HCT116 (cell line): ENCODE measurements around the gene MT1G.

Experiments
- CBX3 ChIP-seq: IDR thresholded peaks from 2 replicates; pipeline ENCODE4 v1.6.1; 2012; ENCODE audit warnings: low read depth
- EZH2 ChIP-seq: fragments of 200-600 bp; sonication (generic); IDR thresholded peaks from 2 replicates; pipeline ENCODE4 v1.6.1; 2017; ENCODE audit warnings: antibody characterized with exemption, mixed run types
- FOSL1 ChIP-seq: IDR thresholded peaks from 2 replicates; pipeline ENCODE4 v1.6.1; 2012; ENCODE audit warnings: low read depth
- JUND ChIP-seq: IDR thresholded peaks from 2 replicates; pipeline ENCODE4 v1.6.1; 2012
- MAX ChIP-seq: IDR thresholded peaks from 2 replicates; pipeline ENCODE4 v1.6.1; 2012
- POLR2A ChIP-seq: IDR thresholded peaks from 2 replicates; pipeline ENCODE4 v1.7.0; 2011; ENCODE audit warnings: borderline replicate concordance; ENCODE audit not compliant: insufficient read depth, insufficient read length; ENCODE audit errors: extremely low read depth
- POLR2AphosphoS5 ChIP-seq: IDR thresholded peaks from 2 replicates; pipeline ENCODE4 v1.6.1; 2011; ENCODE audit warnings: mild to moderate bottlenecking, low read depth, low read length, moderate library complexity
- REST ChIP-seq: IDR thresholded peaks from 2 replicates; pipeline ENCODE4 v1.6.1; 2012; ENCODE audit warnings: low read depth
- YY1 ChIP-seq: IDR thresholded peaks from 2 replicates; pipeline ENCODE4 v1.6.1; 2011; ENCODE audit warnings: low read length, low read depth, moderate library complexity, mild to moderate bottlenecking; ENCODE audit not compliant: insufficient replicate concordance; ENCODE audit errors: extremely low read depth
- ZNF274 ChIP-seq: fragments of 200-500 bp; sonication (Bioruptor generic); IDR thresholded peaks from 2 replicates; pipeline ENCODE4 v1.6.1; 2014; ENCODE audit warnings: mild to moderate bottlenecking, low read depth, low read length, inconsistent platforms
- TF ChIP-seq, protein P1 (sequence below), 3 experiments: fragments of 200-600 bp in 1 of 3; sonication (generic) in 1 of 3; IDR thresholded peaks in 2 of 3; conservative IDR thresholded peaks in 1 of 3; 2 replicates each; pipeline ENCODE4 v1.5.1; 2012 to 2017; ENCODE audit warnings: low read depth in 2 of 3, low read length in 2 of 3, antibody characterized with exemption in 1 of 3, borderline replicate concordance in 1 of 3, control low read depth in 1 of 3, mild to moderate bottlenecking in 1 of 3, mixed read lengths in 1 of 3, mixed run types in 1 of 3, moderate library complexity in 1 of 3; ENCODE audit not compliant: insufficient read depth in 1 of 3

- TF ChIP-seq, protein P1, sequence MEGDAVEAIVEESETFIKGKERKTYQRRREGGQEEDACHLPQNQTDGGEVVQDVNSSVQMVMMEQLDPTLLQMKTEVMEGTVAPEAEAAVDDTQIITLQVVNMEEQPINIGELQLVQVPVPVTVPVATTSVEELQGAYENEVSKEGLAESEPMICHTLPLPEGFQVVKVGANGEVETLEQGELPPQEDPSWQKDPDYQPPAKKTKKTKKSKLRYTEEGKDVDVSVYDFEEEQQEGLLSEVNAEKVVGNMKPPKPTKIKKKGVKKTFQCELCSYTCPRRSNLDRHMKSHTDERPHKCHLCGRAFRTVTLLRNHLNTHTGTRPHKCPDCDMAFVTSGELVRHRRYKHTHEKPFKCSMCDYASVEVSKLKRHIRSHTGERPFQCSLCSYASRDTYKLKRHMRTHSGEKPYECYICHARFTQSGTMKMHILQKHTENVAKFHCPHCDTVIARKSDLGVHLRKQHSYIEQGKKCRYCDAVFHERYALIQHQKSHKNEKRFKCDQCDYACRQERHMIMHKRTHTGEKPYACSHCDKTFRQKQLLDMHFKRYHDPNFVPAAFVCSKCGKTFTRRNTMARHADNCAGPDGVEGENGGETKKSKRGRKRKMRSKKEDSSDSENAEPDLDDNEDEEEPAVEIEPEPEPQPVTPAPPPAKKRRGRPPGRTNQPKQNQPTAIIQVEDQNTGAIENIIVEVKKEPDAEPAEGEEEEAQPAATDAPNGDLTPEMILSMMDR (IDR thresholded peaks at IDR 0.05 in 2 of 3, conservative IDR thresholded peaks at IDR 0.05 in 1 of 3; ENCODE audit: borderline replicate concordance in 1 of 3, insufficient read depth in 1 of 3, low read depth in 2 of 3, low read length in 2 of 3) = no peak
- no peak for TF ChIP-seq FOSL1
- TF ChIP-seq POLR2A = no peak
- no peak for TF ChIP-seq CBX3
- TF ChIP-seq EZH2 = no peak
- no peak for TF ChIP-seq MAX
- TF ChIP-seq POLR2AphosphoS5 = no peak
- TF ChIP-seq ZNF274 = no peak
- TF ChIP-seq YY1 = no peak
- TF ChIP-seq REST = no peak
- no peak for TF ChIP-seq JUND
These were observed 34.3 kb downstream of the MT1G start for GRCh38 chr16:56633535-56633934.
